ENCODE measurements around the gene YIPF3. TPM values are rescaled to one million over a fixed set of nuclear protein-coding genes. Genes with fewer than 3 reads are reported as not detected.

Gene YIPF3
- total and polyA plus RNA-seq, 9 donors, result 59.5 to 98.0 (median 89.5) TPM

GRCh38 chr6:43511824-43512415 is 4.8 kb downstream of the YIPF3 start:
- Histone ChIP-seq H3K4me1 (ENCODE audit: control insufficient read depth, insufficient read depth, low read length) (peaks cover 33% of the 10 kb centered on the region), H3K27me3 (ENCODE audit: control insufficient read depth, insufficient read depth, low read length) (peaks cover 17% of the 10 kb centered on the region), H3K9me3 (replicated peaks; ENCODE audit: control insufficient read depth, low read depth, low read length) (no peaks in the 10 kb centered on the region), H3K4me3 (ENCODE audit: low read length) (no peak overlapping the region), H3K36me3 (ENCODE audit: control insufficient read depth, insufficient read depth, low read length) (peaks cover 45% of the 10 kb centered on the region), H3K27ac (ENCODE audit: low read length) (no peak overlapping the region)
- peak; percentile 47 for DNase-seq
- 36% methylated on average over 7 of the region's 11 CpGs for WGBS (ENCODE audit: insufficient coverage)

GRCh38 chr6:43510827-43511163 is 5.9 kb downstream of the YIPF3 start:
- no peak overlapping the region for H3K27ac ChIP-seq (ENCODE audit: low read length)
- peaks cover 17% of the 10 kb centered on the region for H3K27me3 ChIP-seq (ENCODE audit: control insufficient read depth, insufficient read depth, low read length)
- no peak for DNase-seq
- H3K4me3 ChIP-seq (ENCODE audit: low read length), result peak overlapping the region; percentile 43
- H3K9me3 ChIP-seq (replicated peaks; ENCODE audit: control insufficient read depth, low read depth, low read length), result no peaks in the 10 kb centered on the region
- peaks cover 36% of the 10 kb centered on the region for H3K4me1 ChIP-seq (ENCODE audit: control insufficient read depth, insufficient read depth, low read length)
- peaks cover 48% of the 10 kb centered on the region for H3K36me3 ChIP-seq (ENCODE audit: control insufficient read depth, insufficient read depth, low read length)
- 77% methylated on average over 8 of the region's 10 CpGs for WGBS (ENCODE audit: insufficient coverage)

DNA sequence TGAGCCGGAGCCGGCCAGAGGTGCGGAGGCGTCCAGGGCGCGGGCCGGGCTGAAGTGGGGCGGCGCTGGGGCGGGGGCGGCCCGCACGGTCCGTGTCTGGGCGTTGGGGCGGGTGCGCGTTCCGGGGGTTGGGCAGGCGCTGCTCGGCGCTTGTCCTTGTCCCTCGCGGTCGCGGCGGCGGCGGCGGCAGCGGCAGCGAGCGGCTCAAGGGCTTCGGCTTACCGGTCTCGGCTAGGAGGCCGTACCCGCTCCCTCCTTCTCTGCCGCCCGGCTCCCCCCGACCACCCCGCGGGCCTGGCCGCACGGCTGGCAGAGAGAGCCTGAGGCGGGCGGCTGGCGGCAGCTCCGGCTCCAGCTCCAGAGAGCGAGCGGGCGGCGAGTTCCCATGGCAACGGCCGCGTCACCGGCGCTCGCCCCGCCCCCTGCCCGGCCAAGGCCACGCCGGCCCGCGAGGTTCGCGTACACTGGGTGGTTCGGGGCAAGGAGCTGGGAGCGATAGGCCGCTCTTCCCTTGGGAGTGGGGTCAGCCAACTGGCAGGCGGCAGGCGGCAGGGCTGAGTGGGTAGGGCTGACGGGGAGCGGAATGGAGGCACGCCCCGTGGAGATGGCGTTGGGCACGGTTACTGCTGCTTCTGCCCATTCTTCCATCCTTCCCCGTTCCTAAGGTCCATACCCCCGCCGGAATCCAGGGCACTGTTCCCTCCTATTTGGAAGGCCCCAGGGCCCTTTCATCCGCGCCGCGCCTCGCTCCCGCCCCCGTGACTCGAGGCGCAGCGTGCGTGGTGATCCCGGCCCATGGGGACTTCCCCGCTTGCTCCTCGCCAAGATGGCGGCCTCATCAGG is 6.5 kb downstream of the YIPF3 start, which contains the start of gene LRRC73:
Gene LRRC73 (minus strand): TSS at position 363 of the 843 bp plus-strand sequence. CDS start 561 bp downstream, outside the sequence.
- peak within 1 kb of the TSS; percentile 20 for H3K27ac ChIP-seq (ENCODE audit: low read length)
- DNase-seq, result peak; percentile 85
- peaks cover 48% of the 10 kb centered on the region for H3K36me3 ChIP-seq (ENCODE audit: control insufficient read depth, insufficient read depth, low read length)
- H3K9me3 ChIP-seq (replicated peaks; ENCODE audit: control insufficient read depth, low read depth, low read length), result no peaks in the 10 kb centered on the region
- H3K4me3 ChIP-seq (ENCODE audit: low read length), result peak within 1 kb of the TSS; percentile 43
- 4% methylated on average over 88 of the region's 96 CpGs for WGBS (ENCODE audit: insufficient coverage)
- peaks cover 17% of the 10 kb centered on the region for H3K27me3 ChIP-seq (ENCODE audit: control insufficient read depth, insufficient read depth, low read length)
- peaks cover 30% of the 10 kb centered on the region for H3K4me1 ChIP-seq (ENCODE audit: control insufficient read depth, insufficient read depth, low read length)

- Histone ChIP-seq H3K27me3 (ENCODE audit: control insufficient read depth, insufficient read depth, low read length) (peaks cover 17% of the 10 kb centered on the region), H3K36me3 (ENCODE audit: control insufficient read depth, insufficient read depth, low read length) (peaks cover 52% of the 10 kb centered on the region), H3K4me1 (ENCODE audit: control insufficient read depth, insufficient read depth, low read length) (peaks cover 28% of the 10 kb centered on the region), H3K27ac (ENCODE audit: low read length) (no peak overlapping the region), H3K9me3 (replicated peaks; ENCODE audit: control insufficient read depth, low read depth, low read length) (no peaks in the 10 kb centered on the region), H3K4me3 (ENCODE audit: low read length) (peak overlapping the region; percentile 43)
- DNase-seq, result no peak
- 9% methylated on average over 67 of the region's 69 CpGs for WGBS (ENCODE audit: insufficient coverage)
These were observed 7.4 kb downstream of the YIPF3 start for GRCh38 chr6:43509142-43509983.

- Histone ChIP-seq H3K27me3 (ENCODE audit: control insufficient read depth, insufficient read depth, low read length) (peaks cover 17% of the 10 kb centered on the region), H3K36me3 (ENCODE audit: control insufficient read depth, insufficient read depth, low read length) (peaks cover 49% of the 10 kb centered on the region), H3K27ac (ENCODE audit: low read length) (no peak overlapping the region), H3K9me3 (replicated peaks; ENCODE audit: control insufficient read depth, low read depth, low read length) (no peaks in the 10 kb centered on the region), H3K4me3 (ENCODE audit: low read length) (no peak overlapping the region), H3K4me1 (ENCODE audit: control insufficient read depth, insufficient read depth, low read length) (peaks cover 28% of the 10 kb centered on the region)
- DNase-seq, result no peak
- WGBS (ENCODE audit: insufficient coverage), result 37% methylated on average over 7 of the region's 8 CpGs
These were observed 8.1 kb downstream of the YIPF3 start for GRCh38 chr6:43508481-43509141.

DNA sequence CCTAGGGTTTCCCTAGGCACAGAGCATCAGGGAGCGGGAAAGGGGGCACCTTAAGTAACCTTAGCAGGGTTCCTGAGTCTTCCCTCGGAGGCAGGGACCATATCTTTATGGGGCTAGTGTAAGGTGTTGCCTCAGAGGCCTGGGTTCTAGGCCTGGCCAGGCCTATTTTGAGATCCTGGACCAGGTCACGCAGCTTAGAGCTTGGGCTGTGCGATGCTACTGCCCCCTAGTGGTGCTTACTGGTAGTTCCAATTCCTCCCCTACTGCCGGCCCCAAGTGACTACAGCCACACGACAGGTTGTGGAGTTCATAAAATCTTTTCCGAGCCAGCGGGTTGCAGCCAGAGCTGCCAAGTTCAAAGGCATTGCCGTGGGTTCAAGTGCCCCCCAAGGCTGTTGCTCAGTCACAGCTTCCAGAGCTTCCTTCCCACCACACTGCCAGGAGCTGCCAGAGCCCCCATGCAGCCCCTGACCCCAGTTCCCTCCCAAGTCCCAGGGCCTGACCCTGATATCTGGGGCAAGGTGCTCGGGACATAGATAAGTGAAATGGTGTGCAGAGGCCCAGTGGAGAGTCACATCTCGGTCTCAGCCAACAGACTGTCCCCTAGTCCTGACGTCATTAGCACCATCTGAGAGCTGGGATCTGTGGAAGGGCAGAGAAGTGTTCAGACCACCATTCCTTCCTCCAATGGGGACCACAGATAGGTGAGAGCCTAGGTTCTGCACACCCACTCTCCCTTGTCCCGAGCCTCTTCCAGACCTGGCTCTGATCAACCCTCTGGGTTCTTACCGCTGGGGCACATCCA is 9.9 kb downstream of the YIPF3 start:
- Histone ChIP-seq H3K27ac (ENCODE audit: low read length) (no peak overlapping the region), H3K4me3 (ENCODE audit: low read length) (no peak overlapping the region), H3K4me1 (ENCODE audit: control insufficient read depth, insufficient read depth, low read length) (peaks cover 22% of the 10 kb centered on the region), H3K9me3 (replicated peaks; ENCODE audit: control insufficient read depth, low read depth, low read length) (no peaks in the 10 kb centered on the region), H3K36me3 (ENCODE audit: control insufficient read depth, insufficient read depth, low read length) (peaks cover 48% of the 10 kb centered on the region), H3K27me3 (ENCODE audit: control insufficient read depth, insufficient read depth, low read length) (peaks cover 17% of the 10 kb centered on the region)
- 23% methylated on average over 12 of the region's 14 CpGs for WGBS (ENCODE audit: insufficient coverage)
- DNase-seq, result peak; percentile 88

DNA sequence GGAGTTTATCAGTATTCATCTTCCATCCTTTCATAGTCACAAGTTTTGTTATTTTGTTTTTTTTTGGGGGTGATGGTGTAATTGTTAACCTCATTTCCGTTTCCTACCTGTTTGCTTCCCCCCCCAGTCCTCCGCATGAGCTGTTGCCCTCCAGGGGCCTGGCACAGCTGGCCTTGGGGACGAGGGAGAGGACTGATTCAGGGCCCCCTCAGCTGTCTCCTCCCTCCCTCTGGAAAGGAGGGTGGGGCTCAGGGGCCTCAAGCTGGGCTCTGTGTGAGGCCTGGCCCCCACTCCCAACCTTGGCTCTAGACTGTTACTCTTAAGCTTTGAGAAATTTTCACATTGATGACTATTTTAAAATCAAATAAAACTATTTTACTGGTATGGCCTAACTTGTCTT is 10.6 kb downstream of the YIPF3 start:
- H3K36me3 ChIP-seq (ENCODE audit: control insufficient read depth, insufficient read depth, low read length), result peaks cover 46% of the 10 kb centered on the region
- no peak overlapping the region for H3K27ac ChIP-seq (ENCODE audit: low read length)

DNA sequence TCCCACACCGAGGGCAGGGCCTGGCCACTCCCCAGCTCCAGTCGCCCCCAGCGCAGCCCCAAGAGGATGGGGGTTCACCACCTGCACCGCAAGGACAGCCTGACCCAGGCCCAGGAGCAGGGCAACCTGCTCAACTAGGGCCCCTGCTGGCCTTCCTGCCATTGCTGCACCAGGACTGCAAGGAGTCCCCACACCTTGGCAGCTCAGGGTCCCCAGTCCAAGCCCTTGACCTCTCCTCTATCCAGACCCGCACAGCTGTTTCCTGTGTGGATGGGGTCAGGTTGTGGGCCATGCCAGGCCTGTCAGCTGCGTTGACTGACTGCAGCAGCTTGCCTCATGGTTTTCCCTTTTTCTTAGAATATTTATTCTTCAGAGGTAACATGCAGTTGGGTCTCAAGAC is 11.0 kb downstream of the YIPF3 start:
- Histone ChIP-seq H3K36me3 (ENCODE audit: control insufficient read depth, insufficient read depth, low read length) (peaks cover 48% of the 10 kb centered on the region), H3K9me3 (replicated peaks; ENCODE audit: control insufficient read depth, low read depth, low read length) (no peaks in the 10 kb centered on the region), H3K27me3 (ENCODE audit: control insufficient read depth, insufficient read depth, low read length) (peaks cover 17% of the 10 kb centered on the region), H3K27ac (ENCODE audit: low read length) (no peak overlapping the region), H3K4me3 (ENCODE audit: low read length) (no peak overlapping the region), H3K4me1 (ENCODE audit: control insufficient read depth, insufficient read depth, low read length) (peaks cover 27% of the 10 kb centered on the region)
- 73% methylated on average over 4 of the region's 6 CpGs for WGBS (ENCODE audit: insufficient coverage)
- DNase-seq, result no peak

More for the DNA sequence above, 10.6 kb downstream of the YIPF3 start:
- DNase-seq, result no peak
- H3K4me3 ChIP-seq (ENCODE audit: low read length), result no peak overlapping the region
- peaks cover 23% of the 10 kb centered on the region for H3K4me1 ChIP-seq (ENCODE audit: control insufficient read depth, insufficient read depth, low read length)
- H3K9me3 ChIP-seq (replicated peaks; ENCODE audit: control insufficient read depth, low read depth, low read length), result no peaks in the 10 kb centered on the region
- peaks cover 17% of the 10 kb centered on the region for H3K27me3 ChIP-seq (ENCODE audit: control insufficient read depth, insufficient read depth, low read length)
- no CpG with 5 or more reads among the region's 3 CpGs for WGBS (ENCODE audit: insufficient coverage)

Measured in muscle of leg (tissue), 11 donors.